Esophagus squamous epithelium (tissue), 5 donors: ENCODE results near the gene DVL1. TPM values are rescaled to one million over a fixed set of nuclear protein-coding genes. Genes with fewer than 3 reads are reported as not detected.

ENCODE experiments used
- DNase-seq: peaks from one replicate; lab custom pipeline; 2025; lab: John Stamatoyannopoulos, UW
- H3K27ac ChIP-seq, 4 donors: fragments of 200-600 bp; sonication (generic); one replicate each; pipeline ENCODE4 v1.5.1; 2016 to 2019; ENCODE audit warnings: mild to moderate bottlenecking in 1 of 4
- H3K27me3 ChIP-seq, 4 donors: fragments of 200-600 bp; sonication (generic); 1 replicate in 3 of 4; 2 replicates in 1 of 4; pipeline versions ENCODE4 v1.5.1 to v1.6.0; 2017 to 2021; ENCODE audit warnings: antibody characterized with exemption in 1 of 4
- H3K36me3 ChIP-seq, 3 donors: fragments of 200-600 bp; sonication (generic); one replicate each; pipeline ENCODE4 v1.5.1; 2016 to 2019
- H3K4me1 ChIP-seq, 3 donors: fragments of 200-600 bp; sonication (generic); one replicate each; pipeline ENCODE4 v1.5.1; 2017 to 2019
- H3K4me3 ChIP-seq, 4 donors: fragments of 200-600 bp; sonication (generic); 1 replicate in 3 of 4; 2 replicates in 1 of 4; pipeline ENCODE4 v1.5.1; 2016 to 2019; ENCODE audit warnings: mild to moderate bottlenecking in 2 of 4, moderate library complexity in 1 of 4
- H3K9me3 ChIP-seq, 3 donors: fragments of 200-600 bp; sonication (generic); one replicate each; pipeline ENCODE4 v1.5.1; 2016 to 2019
- CTCF ChIP-seq, 6 experiments: fragments of 450-650 bp in 4 of 6; fragments of 200-600 bp in 2 of 6; sonication (generic) in 2 of 6; IDR thresholded peaks; one replicate each; pipeline ENCODE4 v1.5.1; 2016 to 2019; ENCODE audit warnings: antibody characterized with exemption in 6 of 6, mild to moderate bottlenecking in 4 of 6, moderate library complexity in 4 of 6
- POLR2A ChIP-seq, 4 donors: fragments of 450-650 bp; IDR thresholded peaks; one replicate each; pipeline ENCODE4 v1.6.1; 2017; ENCODE audit warnings: antibody characterized with exemption in 4 of 4, mild to moderate bottlenecking in 4 of 4, moderate library complexity in 3 of 4
- WGBS, 2 donors: methylation state at CpG; one replicate each; pipeline ENCODE4 v1.1.5; 2018; 5-methylcytosine and 5-hydroxymethylcytosine counted together
- intact Hi-C: fragments of 100-400 bp; cut with DNase I; formaldehyde crosslinking; loops from one replicate; pipeline ENCODE4 v1.15.0; 2022
- total RNA-seq, 4 donors: library from RNA; depleted of rRNA; stranded (reverse); fragments of >200 nt; gene quantifications; one replicate each; pipeline ENCODE4 v1.1.0, GENCODE V29; 2016
- donor health status: DM: yes; HTN: yes; CAD: no.

The DVL1 gene
- total RNA-seq, 4 donors from 2014 or later: 63.5 to 111 (median 88.0) TPM

GRCh38 chr1:1332031-1332755, 17.0 kb downstream of the DVL1 start:
- Histone ChIP-seq H3K4me1 (peaks cover 31 to 53% (median 33%) of the 10 kb centered on the region in 3 donors), H3K36me3 (peaks cover 18 to 40% (median 28%) of the 10 kb centered on the region in 3 donors), H3K27ac (peak overlapping the region in 1 of 4 donors; percentile 51), H3K9me3 (no peaks in the 10 kb centered on the region), H3K27me3 (peaks cover 0 to 9% (median 0%) of the 10 kb centered on the region in 4 donors), H3K4me3 (no peak overlapping the region)
- TF ChIP-seq POLR2A (IDR thresholded peaks at IDR 0.05) (no peak), CTCF (IDR thresholded peaks at IDR 0.05) (no peak)
- intact Hi-C loops: no loop called here
- WGBS, 2 donors: 18% methylated on average over 3 of the region's 57 CpGs; no CpG with 5 or more reads in 1 of the 2 donors
- no peak for DNase-seq

- peaks cover 13 to 40% (median 22%) of the 10 kb centered on the region in 3 donors for H3K36me3 ChIP-seq
- TF ChIP-seq POLR2A (IDR thresholded peaks at IDR 0.05): peak in 1 of 4 donors; percentile 29
- TF ChIP-seq CTCF (IDR thresholded peaks at IDR 0.05): peak in 1 of 6 experiments; percentile 5
- 60 to 61% methylated on average over 4 to 7 of the region's 41 CpGs for WGBS, 2 donors
- H3K4me1 ChIP-seq: peaks cover 33 to 62% (median 37%) of the 10 kb centered on the region in 3 donors
- H3K9me3 ChIP-seq: no peaks in the 10 kb centered on the region
- H3K27ac ChIP-seq: peak within 1 kb of the TSS in 2 of 4 donors; percentile 37 to 44
- H3K27me3 ChIP-seq: peaks cover 0 to 9% (median 0%) of the 10 kb centered on the region in 4 donors
- peak within 1 kb of the TSS in 1 of 4 donors; percentile 0 for H3K4me3 ChIP-seq
- DNase-seq: no peak
- intact Hi-C loops: no loop called here
Measured at GRCh38 chr1:1331068-1331965, 17.9 kb downstream of the DVL1 start, which contains the start of gene TAS1R3. Gene TAS1R3 (plus strand): TSS chr1:1331280. CDS start chr1:1331346, 66 bp downstream.

GRCh38 chr1:1330366-1331067, 18.7 kb downstream of the DVL1 start:
- no peak for TF ChIP-seq CTCF (IDR thresholded peaks at IDR 0.05)
- no peak for TF ChIP-seq POLR2A (IDR thresholded peaks at IDR 0.05)
- DNase-seq: no peak
- intact Hi-C loops: no loop called here
- Histone ChIP-seq H3K27ac (peak overlapping the region in 2 of 4 donors; percentile 37 to 44), H3K9me3 (no peaks in the 10 kb centered on the region), H3K36me3 (peaks cover 13 to 35% (median 16%) of the 10 kb centered on the region in 3 donors), H3K4me1 (peaks cover 39 to 70% (median 45%) of the 10 kb centered on the region in 3 donors), H3K27me3 (peaks cover 0 to 9% (median 0%) of the 10 kb centered on the region in 4 donors), H3K4me3 (peak overlapping the region in 1 of 4 donors; percentile 0)
- 47% methylated on average over 5 of the region's 15 CpGs; no CpG with 5 or more reads in 1 of the 2 donors for WGBS, 2 donors

- intact Hi-C loops: no loop called here
- peaks cover 44 to 72% (median 49%) of the 10 kb centered on the region in 3 donors for H3K4me1 ChIP-seq
- H3K9me3 ChIP-seq: no peaks in the 10 kb centered on the region
- no peak overlapping the region for H3K27ac ChIP-seq
- 91 to 93% methylated on average over 46 to 55 of the region's 58 CpGs for WGBS, 2 donors
- no peak overlapping the region for H3K4me3 ChIP-seq
- H3K36me3 ChIP-seq: peaks cover 13 to 30% (median 16%) of the 10 kb centered on the region in 3 donors
- peaks cover 0 to 9% (median 0%) of the 10 kb centered on the region in 4 donors for H3K27me3 ChIP-seq
- DNase-seq: no peak
- TF ChIP-seq POLR2A (IDR thresholded peaks at IDR 0.05) (no peak), CTCF (IDR thresholded peaks at IDR 0.05) (no peak)
Measured at GRCh38 chr1:1329304-1330210, 19.7 kb downstream of the DVL1 start.
